A549 (cell line): Measurements from ENCODE around the gene TDRD1. TPM values are rescaled to one million over a fixed set of nuclear protein-coding genes. Genes with fewer than 3 reads are reported as not detected.

Experiments used
- ATAC-seq, 2 experiments: fragments of 200-7000 bp in 1 of 2; fragments of >200 bp in 1 of 2; cut with Nextera tagmentation in 1 of 2; cut with Tn5 transposase in 1 of 2; 3 replicates each; pipeline versions ENCODE4 v1.8.0 to v1.9.1; 2018 to 2020; ENCODE audit warnings: mild to moderate bottlenecking in 1 of 2, moderate library complexity in 1 of 2
- CTCF ChIA-PET: fragments of 300-600 bp; sonication (Branson Sonifier 250); formaldehyde crosslinking; extraction: SDS; loops from one replicate; lab custom pipeline; 2021; ENCODE audit warnings: antibody characterized with exemption, inconsistent platforms; lab: Yijun Ruan, JAX
- POLR2A ChIA-PET: fragments of 350-600 bp; formaldehyde crosslinking; extraction: SDS; loops from one replicate; lab custom pipeline; 2021; ENCODE audit warnings: antibody characterized with exemption, inconsistent platforms; lab: Yijun Ruan, JAX
- DNase-seq, 2 experiments: peaks; one replicate each; pipeline versions ENCODE4 v3.0.0 to v3.0.0-alpha.2; 2011 to 2016; ENCODE audit warnings: low read depth in 1 of 2, low spot score in 1 of 2
- FAIRE-seq: peaks from 2 replicates; lab custom pipeline; 2011; peaks lifted over from hg19 to GRCh38; lab: Jason Lieb, UNC
- H3K27ac ChIP-seq, 2 experiments: fragments of >200 bp; sonication (Bioruptor Twin); formaldehyde crosslinking; 3 replicates each; pipeline ENCODE4 v1.5.1; 2016 to 2017
- H3K4me1 ChIP-seq: fragments of >200 bp; sonication (Bioruptor Twin); formaldehyde crosslinking; 3 replicates; pipeline ENCODE4 v1.6.1; 2016
- H3K4me2 ChIP-seq: fragments of >200 bp; sonication (Bioruptor Twin); formaldehyde crosslinking; 3 replicates; pipeline ENCODE4 v1.6.1; 2016
- H3K4me3 ChIP-seq: fragments of >200 bp; sonication (Bioruptor Twin); formaldehyde crosslinking; 3 replicates; pipeline ENCODE4 v1.5.1; 2016
- H3K9me3 ChIP-seq: fragments of >200 bp; sonication (Bioruptor Twin); formaldehyde crosslinking; 3 replicates; pipeline ENCODE4 v1.6.1; 2016
- ATOH8 ChIP-seq: fragments of 250-450 bp; sonication (Bioruptor Pico); IDR thresholded peaks from 2 replicates; pipeline ENCODE4 v1.5.0; 2020; ENCODE audit warnings: low read depth, mild to moderate bottlenecking, moderate library complexity
- CHD4 ChIP-seq: fragments of 200-600 bp; sonication (generic); IDR thresholded peaks from 2 replicates; pipeline ENCODE4 v1.6.1; 2016; ENCODE audit warnings: antibody characterized with exemption, mild to moderate bottlenecking, borderline replicate concordance
- CTCF ChIP-seq: fragments of >200 bp; sonication (Bioruptor Twin); formaldehyde crosslinking; IDR thresholded peaks from 3 replicates; pipeline ENCODE4 v1.5.1; 2016
- ELK1 ChIP-seq: fragments of 150-350 bp; IDR thresholded peaks from 2 replicates; pipeline ENCODE4 v1.6.1; 2014; ENCODE audit warnings: low read depth, mild to moderate bottlenecking, low read length
- ESRRA ChIP-seq: fragments of 150-350 bp; IDR thresholded peaks from 2 replicates; pipeline ENCODE4 v1.6.1; 2014; ENCODE audit warnings: mild to moderate bottlenecking, low read length, borderline replicate concordance
- FOXS1 ChIP-seq: fragments of 250-450 bp; sonication (Bioruptor Pico); IDR thresholded peaks from 2 replicates; pipeline ENCODE4 v1.5.0; 2020; ENCODE audit warnings: mild to moderate bottlenecking, moderate library complexity
- HOXA7 ChIP-seq: fragments of 250-450 bp; sonication (Bioruptor Pico); IDR thresholded peaks from 2 replicates; pipeline ENCODE4 v1.5.0; 2020; ENCODE audit warnings: mild to moderate bottlenecking, moderate library complexity
- HOXB5 ChIP-seq: fragments of 250-450 bp; sonication (Bioruptor Pico); IDR thresholded peaks from 2 replicates; pipeline ENCODE4 v1.5.0; 2020; ENCODE audit warnings: mild to moderate bottlenecking, moderate library complexity
- JUN ChIP-seq, 2 experiments: fragments of >200 bp; sonication (Bioruptor Twin); formaldehyde crosslinking; IDR thresholded peaks; 2 replicates in 1 of 2; 3 replicates in 1 of 2; pipeline ENCODE4 v1.6.1; 2016 to 2017
- MAFK ChIP-seq: fragments of 450-650 bp; IDR thresholded peaks from 2 replicates; pipeline ENCODE4 v1.6.1; 2014; ENCODE audit not compliant: partially characterized antibody
- MYC ChIP-seq: IDR thresholded peaks from 2 replicates; pipeline ENCODE4 v1.6.1; 2012; ENCODE audit warnings: mild to moderate bottlenecking, inconsistent platforms, low read length, improper control_type of control experiment, borderline replicate concordance
- NPAS2 ChIP-seq: fragments of 250-450 bp; sonication (Bioruptor Pico); IDR thresholded peaks from 2 replicates; pipeline ENCODE4 v1.8.0; 2022; ENCODE audit warnings: mild to moderate bottlenecking, moderate library complexity, borderline replicate concordance
- REST ChIP-seq: fragments of 200-600 bp; sonication (generic); IDR thresholded peaks from 2 replicates; pipeline ENCODE4 v1.6.1; 2016; ENCODE audit warnings: antibody characterized with exemption, mild to moderate bottlenecking, moderate library complexity
- WGBS: methylation state at CpG from one replicate; pipeline ENCODE4 v1.1.6; 2017; ENCODE audit errors: missing lambda C conversion rate; 5-methylcytosine and 5-hydroxymethylcytosine counted together
- polyA minus RNA-seq: library from RNA; depleted of rRNA, polyadenylated mRNA; stranded (reverse); fragments of >200 nt; gene quantifications from 2 replicates; pipeline ENCODE4 v1.2.3, GENCODE V29; 2011; rRNA and poly(A)+ RNA removed
- polyA plus RNA-seq, 4 experiments: library from polyadenylated mRNA; depleted of rRNA in 3 of 4; stranded (reverse); fragments of >200 nt; fragmentation: RNase III in 1 of 4; extraction: RNeasy Plus Mini Kit Qiagen cat#74134 plus additional on column Dnase treatment in 1 of 4; gene quantifications; 2 replicates in 3 of 4; 3 replicates in 1 of 4; pipeline ENCODE4 v1.2.3, GENCODE V29; 2011 to 2017

TDRD1 gene
- polyA plus RNA-seq (2011; rRNA removed) (not detected in 2 replicates), polyA plus RNA-seq (2017; fragmentation: RNase III; extraction: RNeasy Plus Mini Kit Qiagen cat#74134 plus additional on column Dnase treatment) (not detected in 3 replicates), polyA minus RNA-seq (not detected in 2 replicates)
- polyA plus RNA-seq (2012; cell fraction: cytosol; rRNA removed) = not detected in 2 replicates
- polyA plus RNA-seq (2012; cell fraction: nucleus; rRNA removed) = not detected in 2 replicates

GRCh38 chr10:114179148-114179547 is at the start of gene TDRD1:
TDRD1 (plus strand) TSS chr10:114179353; CDS start chr10:114187832, 8,479 bp downstream.
- H3K4me2 ChIP-seq = no peak within 1 kb of the TSS
- FAIRE-seq = no peak

More at GRCh38 chr10:114179148-114179547, at the start of gene TDRD1:
- ChIA-PET POLR2A (no interaction called here), CTCF (interaction anchor here (0.6 kb wide), 1 partner anchor 101 kb away, joined by 3 read pairs; no protein-coding TSS in a partner anchor)
- peaks cover 7% of the 10 kb centered on the region; the same call in 1 of the 3 replicates for H3K4me1 ChIP-seq
- TF ChIP-seq CHD4 = no peak
- no peak for TF ChIP-seq HOXA7
- no peak for TF ChIP-seq NPAS2 (CRISPR knock-in tag)
- TF ChIP-seq MYC = no peak
- TF ChIP-seq MAFK = no peak
- TF ChIP-seq CTCF = no peak
- TF ChIP-seq ELK1 = no peak
- no peak for TF ChIP-seq ESRRA
- no peak for TF ChIP-seq REST
- TF ChIP-seq FOXS1 (CRISPR knock-in tag) = no peak
- TF ChIP-seq JUN (IDR thresholded peaks at IDR 0.05) = no peak
- no peak for TF ChIP-seq ATOH8 (CRISPR knock-in tag)
- no peak for TF ChIP-seq HOXB5 (CRISPR knock-in tag)
- H3K9me3 ChIP-seq = no peaks in the 10 kb centered on the region
- WGBS = 91% methylated on average over 26 of the region's 28 CpGs
- ATAC-seq = no peak
- no peak within 1 kb of the TSS for H3K4me3 ChIP-seq
- no peak for DNase-seq
- no peak within 1 kb of the TSS for H3K27ac ChIP-seq
